A673 (cell line): Measurements from ENCODE around the gene ITLN1. TPM values are rescaled to one million over a fixed set of nuclear protein-coding genes. Genes with fewer than 3 reads are reported as not detected.

Experiments used
- BruUV-seq: library from RNA; stranded (reverse); fragments of 400-500 nt; replicated peaks from 2 replicates; lab custom pipeline; 2021; lab: Mats Ljungman, UMichigan
- CTCF ChIA-PET: fragments of 300-600 bp; sonication (Branson Sonifier 250); formaldehyde crosslinking; loops from one replicate; lab custom pipeline; 2022; ENCODE audit warnings: antibody characterized with exemption; lab: Charles Lee
- POLR2A ChIA-PET: fragments of 300-600 bp; sonication (Branson Sonifier 250); formaldehyde crosslinking; loops from one replicate; lab custom pipeline; 2022; ENCODE audit warnings: antibody characterized with exemption; ENCODE audit not compliant: low non-redundant PET; lab: Charles Lee
- DNase-seq: peaks from one replicate; pipeline ENCODE4 v3.0.0-alpha.2; 2015; ENCODE audit warnings: low spot score
- H3K27ac ChIP-seq: fragments of 200-600 bp; sonication (generic); 2 replicates; pipeline ENCODE4 v1.5.1; 2016; ENCODE audit warnings: mixed run types, low read depth, mild to moderate bottlenecking, mixed read lengths, antibody characterized with exemption, low read length; ENCODE audit not compliant: poor library complexity, severe bottlenecking
- H3K27me3 ChIP-seq: fragments of 200-600 bp; sonication (generic); replicated peaks from 2 replicates; pipeline ENCODE4 v1.6.1; 2017; ENCODE audit warnings: mixed run types, low read depth, mild to moderate bottlenecking, mixed read lengths, antibody characterized with exemption, low read length; ENCODE audit not compliant: insufficient read depth, poor library complexity
- H3K36me3 ChIP-seq: fragments of 200-600 bp; sonication (generic); 2 replicates; pipeline ENCODE4 v1.6.1; 2016; ENCODE audit warnings: mixed run types, mild to moderate bottlenecking, mixed read lengths, antibody characterized with exemption, low read length; ENCODE audit not compliant: insufficient read depth, poor library complexity, severe bottlenecking
- H3K4me1 ChIP-seq: fragments of 200-600 bp; sonication (generic); 2 replicates; pipeline ENCODE4 v1.6.1; 2017; ENCODE audit warnings: mixed run types, mild to moderate bottlenecking, mixed read lengths, antibody characterized with exemption, low read length; ENCODE audit not compliant: insufficient read depth, poor library complexity, severe bottlenecking
- H3K4me3 ChIP-seq: fragments of 200-600 bp; sonication (generic); 2 replicates; pipeline ENCODE4 v1.5.1; 2016; ENCODE audit warnings: low read depth, mixed run types, mild to moderate bottlenecking, mixed read lengths, low read length; ENCODE audit not compliant: poor library complexity, severe bottlenecking
- H3K9me3 ChIP-seq: fragments of 200-600 bp; sonication (generic); 2 replicates; pipeline ENCODE4 v1.6.1; 2016; ENCODE audit warnings: mixed run types, low read depth, mild to moderate bottlenecking, mixed read lengths, antibody characterized with exemption, low read length; ENCODE audit not compliant: poor library complexity, severe bottlenecking
- EZH2 ChIP-seq: fragments of 200-600 bp; sonication (generic); IDR thresholded peaks from 2 replicates; pipeline ENCODE4 v1.6.1; 2017; ENCODE audit warnings: borderline replicate concordance, low read depth, mild to moderate bottlenecking, mixed read lengths, antibody characterized with exemption, low read length; ENCODE audit not compliant: poor library complexity, severe bottlenecking
- intact Hi-C: fragments of 100-400 bp; cut with micrococcal nuclease; formaldehyde crosslinking; loops from one replicate; pipeline ENCODE4 v1.10.0; 2022; ENCODE audit not compliant: unreplicated experiment
- total RNA-seq: library from RNA; stranded (reverse); gene quantifications from 2 replicates; pipeline ENCODE4 v1.2.3, GENCODE V29; 2021
- TF ChIP-seq, protein P1 (sequence below): fragments of 300-800, 200-600 bp; sonication (generic); conservative IDR thresholded peaks from 2 replicates; pipeline ENCODE4 v1.5.1; 2017; ENCODE audit warnings: low read depth, mild to moderate bottlenecking, antibody characterized with exemption, low read length, moderate library complexity, mixed read lengths

Gene ITLN1
- total RNA-seq, 1 experiment from 2014 or later: not detected

DNA sequence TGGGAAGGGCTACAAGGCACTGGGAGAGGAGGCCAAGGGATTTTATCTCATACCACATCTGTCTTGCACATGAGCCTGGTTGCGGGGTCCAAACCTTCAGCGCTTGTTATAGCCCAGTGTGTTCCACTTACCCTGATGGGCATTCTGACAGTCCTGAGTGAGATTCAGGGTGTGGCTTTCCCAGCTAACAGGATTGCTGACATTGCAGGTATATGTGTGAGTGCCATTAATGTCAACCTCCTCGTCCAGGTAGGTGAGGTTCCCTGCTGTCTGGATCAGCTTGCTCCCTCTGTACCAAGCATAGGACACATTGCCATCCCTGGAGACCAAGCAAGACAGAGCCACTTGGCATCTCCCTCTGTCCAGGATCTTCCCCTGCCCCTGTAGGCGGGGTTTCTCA is 43.9 kb downstream of the ITLN1 start:
- no peak overlapping the region for H3K27ac ChIP-seq
- H3K36me3 ChIP-seq: no peaks in the 10 kb centered on the region
- no peaks in the 10 kb centered on the region for H3K27me3 ChIP-seq
- ChIA-PET POLR2A (no interaction called here), CTCF (no interaction called here)
- no TSS peak for BruUV-seq
- H3K9me3 ChIP-seq: no peaks in the 10 kb centered on the region
- DNase-seq: no peak
- H3K4me3 ChIP-seq: no peak overlapping the region
- intact Hi-C loops: no loop called here
- TF ChIP-seq, protein P1, sequence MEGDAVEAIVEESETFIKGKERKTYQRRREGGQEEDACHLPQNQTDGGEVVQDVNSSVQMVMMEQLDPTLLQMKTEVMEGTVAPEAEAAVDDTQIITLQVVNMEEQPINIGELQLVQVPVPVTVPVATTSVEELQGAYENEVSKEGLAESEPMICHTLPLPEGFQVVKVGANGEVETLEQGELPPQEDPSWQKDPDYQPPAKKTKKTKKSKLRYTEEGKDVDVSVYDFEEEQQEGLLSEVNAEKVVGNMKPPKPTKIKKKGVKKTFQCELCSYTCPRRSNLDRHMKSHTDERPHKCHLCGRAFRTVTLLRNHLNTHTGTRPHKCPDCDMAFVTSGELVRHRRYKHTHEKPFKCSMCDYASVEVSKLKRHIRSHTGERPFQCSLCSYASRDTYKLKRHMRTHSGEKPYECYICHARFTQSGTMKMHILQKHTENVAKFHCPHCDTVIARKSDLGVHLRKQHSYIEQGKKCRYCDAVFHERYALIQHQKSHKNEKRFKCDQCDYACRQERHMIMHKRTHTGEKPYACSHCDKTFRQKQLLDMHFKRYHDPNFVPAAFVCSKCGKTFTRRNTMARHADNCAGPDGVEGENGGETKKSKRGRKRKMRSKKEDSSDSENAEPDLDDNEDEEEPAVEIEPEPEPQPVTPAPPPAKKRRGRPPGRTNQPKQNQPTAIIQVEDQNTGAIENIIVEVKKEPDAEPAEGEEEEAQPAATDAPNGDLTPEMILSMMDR: no peak
- no peak for TF ChIP-seq EZH2
- no peaks in the 10 kb centered on the region for H3K4me1 ChIP-seq

DNA sequence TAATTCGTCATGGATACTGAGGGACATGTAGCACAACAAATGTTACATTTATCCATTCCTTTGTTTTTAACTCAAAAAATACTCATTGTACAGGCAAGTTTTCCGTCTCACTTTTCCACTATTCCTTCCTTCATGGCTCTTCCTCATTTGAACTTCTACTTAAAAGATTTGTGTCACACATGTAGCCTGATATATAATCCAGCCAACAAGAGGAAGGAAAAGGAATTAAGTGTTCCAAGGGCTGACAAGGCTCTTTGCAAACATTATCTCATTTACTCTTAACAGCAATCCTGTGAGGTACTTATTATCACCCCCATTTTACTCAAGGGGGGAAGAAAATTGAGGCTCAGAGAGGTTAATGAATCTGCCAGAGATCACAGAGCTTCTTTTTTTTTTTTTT is 45.2 kb downstream of the ITLN1 start:
- no peak overlapping the region for H3K27ac ChIP-seq
- H3K4me1 ChIP-seq: no peaks in the 10 kb centered on the region
- no TSS peak for BruUV-seq
- H3K27me3 ChIP-seq: no peaks in the 10 kb centered on the region
- POLR2A ChIA-PET: no interaction called here
- no peak overlapping the region for H3K4me3 ChIP-seq
- intact Hi-C loops: no loop called here
- no peaks in the 10 kb centered on the region for H3K36me3 ChIP-seq
- no peaks in the 10 kb centered on the region for H3K9me3 ChIP-seq
- DNase-seq: no peak
- CTCF ChIA-PET: no interaction called here
- TF ChIP-seq, protein P1: no peak
- TF ChIP-seq EZH2: no peak

DNA sequence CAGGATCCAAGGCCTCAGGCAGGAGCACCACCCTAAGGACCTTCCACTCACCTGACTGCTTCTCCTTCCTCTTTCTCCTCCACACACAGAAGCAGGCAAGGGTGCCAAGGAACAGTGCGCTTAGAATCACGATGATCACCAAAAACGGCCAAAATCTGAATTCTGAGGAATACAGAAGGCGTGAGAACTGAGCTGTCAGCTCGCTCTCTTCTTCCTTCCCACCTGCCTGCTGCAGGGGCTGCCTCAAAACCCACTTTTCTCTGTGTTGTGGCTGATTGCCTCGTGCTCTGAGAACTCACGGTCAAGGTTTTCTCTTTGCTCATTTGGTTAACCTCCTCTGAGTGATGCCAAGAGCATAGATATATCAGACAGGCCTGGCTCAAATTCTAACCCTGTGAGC is 46.1 kb downstream of the ITLN1 start:
- H3K36me3 ChIP-seq: no peaks in the 10 kb centered on the region
- intact Hi-C loops: no loop called here
- no peak overlapping the region for H3K4me3 ChIP-seq
- no peak overlapping the region for H3K27ac ChIP-seq
- POLR2A ChIA-PET: interaction anchor here (0.6 kb wide), 1 partner anchor 47 kb away, joined by 3 read pairs; no protein-coding TSS in a partner anchor
- no peaks in the 10 kb centered on the region for H3K9me3 ChIP-seq
- BruUV-seq: no TSS peak
- CTCF ChIA-PET: no interaction called here
- no peaks in the 10 kb centered on the region for H3K4me1 ChIP-seq
- H3K27me3 ChIP-seq: no peaks in the 10 kb centered on the region
- DNase-seq: no peak
- no peak for TF ChIP-seq EZH2
- TF ChIP-seq, protein P1: no peak
